Activated gamma-delta T cell treated with anti-CD3 and anti-CD28 coated beads, Interleukin-2, amount 50 U/mL, for 16 hours (primary cell): Measurements from ENCODE around the gene GPS2.

Experiments used
- DNase-seq: peaks from one replicate; pipeline ENCODE4 v3.0.0-alpha.2; 2020; ENCODE audit warnings: low read depth

Gene GPS2

GRCh38 chr17:7317161-7317803, 2.1 kb upstream of the GPS2 start:
- no peak for DNase-seq

DNA sequence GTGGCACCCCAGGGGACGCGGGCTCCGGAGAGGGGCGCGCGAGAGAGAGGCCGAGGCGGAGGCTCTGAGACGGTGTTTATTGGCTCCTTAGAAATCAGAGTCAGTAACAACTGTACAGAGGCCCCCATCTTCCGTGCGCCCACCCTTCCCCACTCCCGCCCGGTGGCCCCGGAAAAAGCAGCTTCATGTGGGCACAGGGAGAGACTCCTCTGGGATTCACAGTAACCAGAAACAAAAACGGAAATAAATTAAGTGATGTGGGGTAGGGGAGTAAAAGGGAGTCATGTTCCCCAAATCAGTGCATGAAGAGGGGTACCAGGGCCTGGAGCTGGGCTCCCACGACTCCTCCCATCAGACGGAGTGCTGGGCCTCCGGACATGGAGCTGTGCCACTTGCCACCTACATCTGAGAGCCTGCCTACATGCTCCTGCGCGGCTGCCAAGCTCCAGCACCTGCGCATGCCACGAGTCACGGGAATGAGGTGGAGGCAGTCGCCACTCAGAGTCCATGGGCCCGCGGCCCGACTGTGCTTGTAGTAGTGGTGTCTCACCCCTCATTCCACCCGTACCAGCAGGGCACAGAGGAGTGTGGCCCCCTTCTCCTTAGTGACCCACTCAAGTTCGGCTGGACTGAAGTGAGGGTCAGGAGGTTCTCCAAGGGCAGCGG, 543 bp upstream of the GPS2 start:
- no peak for DNase-seq

- no peak for DNase-seq
Measured at GRCh38 chr17:7313890-7314718, 1.1 kb downstream of the GPS2 start.

DNA sequence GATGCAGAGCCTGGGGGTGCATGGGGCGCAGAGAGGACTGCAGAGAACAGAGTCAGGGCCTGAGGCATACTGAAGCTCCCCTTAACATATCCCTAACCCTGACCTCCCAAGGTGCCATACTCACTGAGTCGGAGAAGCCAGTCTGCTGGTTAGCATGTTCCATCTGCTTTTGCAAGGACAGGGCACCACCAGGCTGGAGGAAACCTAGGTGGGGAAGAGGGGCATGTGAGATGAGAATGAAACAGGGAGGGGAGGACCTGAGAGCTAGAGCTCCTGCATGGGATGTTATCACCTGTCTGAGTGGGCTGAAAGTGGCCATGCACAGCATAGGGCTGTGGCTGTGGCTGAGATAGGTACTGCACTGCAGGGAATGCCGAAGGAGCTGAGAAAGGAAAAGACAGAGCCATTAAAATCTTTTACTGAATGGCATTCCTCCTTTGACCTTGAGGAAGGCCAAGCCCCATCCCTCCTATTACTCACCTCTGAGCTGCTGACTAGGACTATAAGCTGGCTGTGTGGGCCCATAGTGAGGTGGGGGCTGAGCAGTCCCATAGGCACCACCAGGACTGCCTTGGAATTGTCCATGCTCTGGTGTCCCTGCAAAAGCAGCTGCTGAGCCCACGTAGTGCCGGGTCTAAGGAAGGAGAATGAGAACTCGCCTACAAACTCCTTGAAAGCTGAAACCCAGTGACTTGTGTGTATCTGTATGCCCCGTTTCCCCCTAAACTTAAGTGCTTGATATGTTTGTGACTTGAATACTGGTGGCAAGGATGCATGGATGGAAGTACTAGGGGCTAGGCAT, 1.9 kb downstream of the GPS2 start:
- no peak for DNase-seq

DNA sequence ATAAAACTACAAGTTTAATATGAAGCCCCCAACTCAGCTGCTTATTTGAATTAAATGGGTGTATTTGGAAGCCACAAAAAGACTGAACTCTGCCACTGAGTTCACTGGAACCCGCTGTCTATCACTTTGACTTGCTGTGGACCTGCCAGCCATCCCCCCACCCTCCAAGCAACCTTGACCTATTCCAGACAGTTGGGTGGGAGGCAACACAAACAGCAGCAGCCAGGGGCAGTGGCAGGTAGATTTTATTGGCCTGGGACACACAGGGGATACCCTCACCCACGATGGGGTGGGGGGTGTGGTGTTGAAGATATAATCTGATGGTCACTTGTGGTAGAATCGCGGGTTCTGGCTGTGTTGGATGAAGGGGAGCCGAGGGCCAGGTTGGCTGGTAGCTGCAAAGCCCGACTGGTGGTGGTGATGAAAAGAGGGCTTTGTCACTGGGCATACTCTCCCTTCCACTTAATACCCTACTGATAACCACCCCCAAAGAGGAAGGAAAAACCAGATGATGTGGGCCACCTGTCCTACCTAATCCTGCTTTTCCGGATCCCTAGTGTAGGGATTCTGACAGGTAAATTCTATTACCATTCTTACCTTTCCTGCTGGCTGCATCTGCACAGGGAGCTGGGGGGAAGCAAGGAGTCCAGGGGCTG, 2.6 kb downstream of the GPS2 start:
- DNase-seq = no peak

- no peak for DNase-seq
Measured at GRCh38 chr17:7311110-7311705, 4.0 kb downstream of the GPS2 start.

GRCh38 chr17:7309628-7310027, 5.5 kb downstream of the GPS2 start:
- DNase-seq = no peak

GRCh38 chr17:7308625-7309433, 6.3 kb downstream of the GPS2 start:
- peak; percentile 85 for DNase-seq

DNA sequence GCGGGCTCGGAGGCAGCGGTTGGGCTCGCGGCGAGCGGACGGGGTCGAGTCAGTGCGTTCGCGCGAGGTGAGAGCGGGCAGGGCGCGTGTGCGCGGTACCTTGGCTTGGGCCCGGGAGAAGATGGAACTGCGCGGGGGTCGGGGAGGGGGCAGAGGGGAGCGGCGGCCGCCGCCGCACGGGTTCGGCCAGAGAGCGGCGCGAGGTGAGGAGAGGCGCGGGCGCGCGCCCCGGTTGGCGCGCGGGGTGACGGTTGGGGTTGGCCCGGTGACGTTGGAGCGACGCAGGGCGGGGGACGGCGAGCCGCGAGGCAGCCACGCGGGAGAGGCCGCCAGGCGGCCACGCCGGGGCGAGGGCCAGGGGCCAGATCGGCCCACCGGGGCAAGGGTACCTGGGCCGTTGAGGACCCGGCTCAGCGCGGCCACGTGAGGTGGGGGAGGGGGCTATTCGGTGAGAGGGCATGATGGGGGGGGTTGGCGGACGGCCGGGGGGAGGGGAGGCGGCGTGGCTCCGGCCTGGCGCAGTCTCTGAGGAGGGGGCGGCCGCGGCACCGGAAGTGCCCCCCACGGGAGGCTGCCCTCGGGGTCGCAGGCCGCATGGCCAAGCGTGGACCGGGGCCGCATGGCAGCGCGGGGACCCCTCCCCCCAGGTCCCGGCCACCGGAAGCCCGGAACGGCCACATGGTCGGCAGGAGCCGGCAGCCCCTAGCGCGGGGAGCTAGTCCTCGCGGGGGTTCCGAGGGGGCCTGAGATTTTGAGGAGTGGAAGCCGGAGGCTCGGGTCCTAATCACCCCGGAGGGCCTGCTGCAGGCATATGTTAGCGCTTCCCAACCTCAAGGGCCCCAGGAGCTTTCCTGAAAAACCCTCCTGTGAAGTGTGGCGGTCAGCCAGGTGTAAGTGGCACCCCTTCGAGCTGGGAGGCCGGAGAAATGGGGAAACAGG, 7.2 kb downstream of the GPS2 start:
- DNase-seq = no peak

DNA sequence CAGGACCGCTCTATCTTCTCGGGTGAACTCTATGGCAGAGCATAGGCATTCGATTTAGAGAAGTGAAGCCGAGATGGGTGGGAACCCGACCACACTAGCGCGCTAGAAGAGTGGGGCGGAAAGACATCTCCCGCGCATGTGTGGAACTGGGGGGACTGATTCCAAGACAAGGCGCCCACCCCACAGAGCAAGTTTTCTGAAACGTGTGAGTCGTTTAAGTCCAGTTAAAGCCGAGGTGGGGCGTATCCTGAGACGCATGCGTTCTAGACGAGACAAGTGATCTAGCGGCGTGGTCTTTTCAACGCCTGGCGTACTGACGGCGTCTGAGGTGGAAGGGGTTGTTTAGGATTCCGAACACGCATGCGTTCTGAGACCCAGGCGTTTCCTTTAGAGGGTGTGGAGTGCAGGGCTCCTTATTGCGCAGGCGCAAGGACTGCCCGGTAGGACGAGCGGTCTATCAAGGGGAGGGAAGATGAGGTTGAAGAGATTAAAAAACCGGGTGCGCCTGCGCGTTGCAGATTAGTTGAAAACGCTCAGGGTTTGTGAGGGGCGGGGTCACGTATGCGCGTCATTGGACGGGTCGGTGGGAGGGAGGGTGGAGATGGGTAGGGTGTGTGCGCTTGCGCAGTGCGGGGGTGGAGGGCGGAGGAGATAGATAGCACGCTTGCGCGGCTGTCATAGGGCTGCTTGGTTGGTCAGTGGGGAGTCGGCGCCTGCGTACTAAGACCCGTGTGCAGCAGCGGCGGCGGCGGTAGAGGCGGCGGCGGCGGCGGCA, 8.1 kb downstream of the GPS2 start, which contains the start of gene EIF5A:
EIF5A (plus strand) TSS at position 718 of the 775 bp plus-strand sequence. CDS start 2,008 bp downstream, outside the sequence.
- DNase-seq = peak; percentile 100

GRCh38 chr17:7304179-7304578, 11.0 kb downstream of the GPS2 start:
- DNase-seq = no peak

DNA sequence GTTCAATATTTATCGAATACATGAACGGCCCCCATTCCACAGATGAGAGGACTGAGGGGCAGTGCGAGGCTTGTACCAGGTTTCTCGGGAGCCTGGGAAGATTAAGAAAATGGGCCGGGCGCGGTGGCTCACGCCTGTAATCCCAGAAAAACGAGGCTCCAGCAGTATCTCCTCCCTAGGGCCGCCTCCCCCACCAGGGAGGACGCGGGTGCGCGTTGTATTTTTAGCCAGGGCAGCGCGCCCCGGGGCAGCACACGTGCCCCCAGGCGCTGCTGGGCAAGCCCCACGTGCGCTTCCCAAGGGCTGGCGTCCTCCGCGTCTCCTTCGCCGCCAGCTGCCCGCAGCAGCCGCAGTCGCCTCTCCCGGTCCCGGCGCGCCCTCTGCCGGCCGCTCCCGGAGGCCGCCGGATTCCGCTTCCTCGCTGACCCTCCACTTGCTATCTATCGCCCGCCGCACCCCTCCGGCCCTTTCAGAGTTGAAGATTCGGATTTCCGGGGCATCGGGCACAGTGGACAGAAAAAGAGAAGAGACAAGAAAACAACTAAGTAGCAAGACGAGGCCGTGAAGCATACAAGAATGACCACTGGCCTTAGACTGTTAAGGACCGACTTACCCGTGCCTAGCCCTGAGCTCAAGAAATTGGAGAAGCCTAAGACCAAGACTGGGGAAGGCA, 18.8 kb downstream of the GPS2 start:
- peak; percentile 45 for DNase-seq

GRCh38 chr17:7295230-7296180, 19.7 kb downstream of the GPS2 start:
- DNase-seq = no peak

DNA sequence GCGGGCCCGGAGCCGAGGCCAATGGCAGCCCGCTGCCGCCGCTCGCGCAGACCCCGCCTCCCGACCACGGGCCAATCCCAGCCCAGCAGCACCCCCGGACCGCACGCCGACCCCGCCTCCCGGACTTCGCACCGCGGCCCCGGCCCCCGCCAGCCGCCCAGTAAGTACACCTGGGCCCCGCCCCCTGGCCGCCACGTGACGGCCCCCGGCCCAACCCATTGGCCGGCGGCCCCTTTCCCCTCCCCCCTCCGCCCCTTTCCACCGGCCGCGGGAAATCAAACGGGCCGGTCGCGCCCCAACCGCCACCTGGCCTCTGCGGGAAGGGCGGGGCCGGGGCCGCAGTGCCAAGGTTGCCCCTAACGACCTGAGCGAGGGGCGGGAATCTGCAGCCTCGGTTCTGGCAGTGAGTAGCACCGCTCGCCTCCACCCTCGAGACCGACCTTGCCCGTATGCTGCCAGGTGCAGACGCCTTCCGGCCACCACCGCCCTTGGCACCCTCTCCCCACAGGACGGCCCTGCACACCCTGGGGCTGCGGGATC, 20.5 kb downstream of the GPS2 start, which contains the start of gene YBX2:
YBX2 (minus strand) TSS at position 26 of the 540 bp plus-strand sequence. CDS start 139 bp downstream, outside the sequence.
- DNase-seq = peak; percentile 56

DNA sequence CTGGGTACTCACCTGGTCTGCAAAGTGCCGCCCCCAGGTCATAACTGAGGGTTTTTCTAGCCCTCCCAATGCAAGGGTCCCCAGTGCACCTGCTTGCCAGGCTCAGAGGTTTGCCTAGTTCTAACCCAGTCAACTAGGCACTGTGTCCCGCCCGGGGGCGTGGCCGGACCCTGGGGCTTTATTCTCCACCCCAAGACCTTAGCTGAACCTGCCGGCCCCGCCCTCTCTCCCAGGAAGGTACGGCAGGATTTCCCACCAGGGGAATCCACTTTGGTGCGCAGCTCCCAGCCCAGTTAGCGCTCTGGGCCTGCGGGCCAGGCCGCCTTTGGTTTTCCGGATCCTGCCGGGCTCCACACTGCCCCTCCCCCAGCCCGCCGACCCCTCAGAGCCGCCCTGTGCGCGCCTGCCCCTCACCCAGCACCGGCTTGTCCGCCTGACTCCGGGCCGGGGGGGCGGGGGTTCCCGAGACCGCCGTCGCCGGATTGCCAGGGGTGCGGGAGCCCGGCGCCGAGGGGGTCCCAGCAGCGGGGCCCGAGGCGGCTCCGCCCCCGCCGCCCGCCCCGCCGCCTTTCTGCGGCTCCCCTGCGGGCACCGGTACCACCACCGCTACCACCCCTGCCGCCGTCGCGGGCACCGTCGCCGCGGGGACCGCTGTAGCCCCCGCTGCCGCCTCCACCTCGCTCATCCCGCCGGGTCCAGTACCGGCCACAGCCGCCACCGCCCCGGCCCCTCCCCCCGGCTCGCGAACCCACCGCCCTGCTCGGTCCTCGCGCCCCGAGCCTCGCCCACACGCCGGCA, 21.1 kb downstream of the GPS2 start:
- no peak for DNase-seq
